ENCODE data around the gene GNAI3.

Gene GNAI3

GRCh38 chr1:109642626-109643025 lies 94.2 kb downstream of the GNAI3 start:
- TF ChIP-seq, protein P1, sequence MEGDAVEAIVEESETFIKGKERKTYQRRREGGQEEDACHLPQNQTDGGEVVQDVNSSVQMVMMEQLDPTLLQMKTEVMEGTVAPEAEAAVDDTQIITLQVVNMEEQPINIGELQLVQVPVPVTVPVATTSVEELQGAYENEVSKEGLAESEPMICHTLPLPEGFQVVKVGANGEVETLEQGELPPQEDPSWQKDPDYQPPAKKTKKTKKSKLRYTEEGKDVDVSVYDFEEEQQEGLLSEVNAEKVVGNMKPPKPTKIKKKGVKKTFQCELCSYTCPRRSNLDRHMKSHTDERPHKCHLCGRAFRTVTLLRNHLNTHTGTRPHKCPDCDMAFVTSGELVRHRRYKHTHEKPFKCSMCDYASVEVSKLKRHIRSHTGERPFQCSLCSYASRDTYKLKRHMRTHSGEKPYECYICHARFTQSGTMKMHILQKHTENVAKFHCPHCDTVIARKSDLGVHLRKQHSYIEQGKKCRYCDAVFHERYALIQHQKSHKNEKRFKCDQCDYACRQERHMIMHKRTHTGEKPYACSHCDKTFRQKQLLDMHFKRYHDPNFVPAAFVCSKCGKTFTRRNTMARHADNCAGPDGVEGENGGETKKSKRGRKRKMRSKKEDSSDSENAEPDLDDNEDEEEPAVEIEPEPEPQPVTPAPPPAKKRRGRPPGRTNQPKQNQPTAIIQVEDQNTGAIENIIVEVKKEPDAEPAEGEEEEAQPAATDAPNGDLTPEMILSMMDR (conservative IDR thresholded peaks at IDR 0.05) = no peak

GRCh38 chr1:109643385-109644230 lies 95.2 kb downstream of the GNAI3 start:
- no peak overlapping the region for H3K27ac ChIP-seq
- TF ChIP-seq, protein P1 (conservative IDR thresholded peaks at IDR 0.05) = peak; percentile 93

More at GRCh38 chr1:109642626-109643025, 94.2 kb downstream of the GNAI3 start:
- H3K27ac ChIP-seq = no peak overlapping the region

GRCh38 chr1:109644670-109645069 lies 96.3 kb downstream of the GNAI3 start:
- TF ChIP-seq, protein P1 (conservative IDR thresholded peaks at IDR 0.05) = no peak
- no peak overlapping the region for H3K27ac ChIP-seq

- TF ChIP-seq, protein P1 (conservative IDR thresholded peaks at IDR 0.05) = peak; percentile 74
- no peak overlapping the region for H3K27ac ChIP-seq
Observed at GRCh38 chr1:109649491-109649914, 101.1 kb downstream of the GNAI3 start.

GRCh38 chr1:109650609-109651008 lies 102.2 kb downstream of the GNAI3 start:
- no peak overlapping the region for H3K27ac ChIP-seq

DNA sequence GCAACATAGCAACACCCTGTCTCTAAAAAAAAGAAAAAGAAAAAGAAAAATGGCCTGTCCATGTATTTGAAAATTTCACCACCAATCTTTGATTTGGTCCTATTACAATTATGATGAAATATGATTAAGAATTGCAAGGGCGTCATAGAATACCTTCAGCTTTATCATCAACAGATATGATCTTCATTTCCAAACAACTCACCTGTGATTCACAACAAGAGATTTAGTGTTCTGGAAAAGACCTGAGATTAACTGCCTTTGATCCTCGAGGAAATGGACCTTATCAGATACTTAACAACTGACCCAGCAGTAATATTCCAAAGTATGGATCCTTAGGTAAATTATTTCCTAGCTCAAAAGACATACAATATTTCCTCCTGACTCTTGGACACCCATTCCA lies 104.0 kb downstream of the GNAI3 start:
- TF ChIP-seq, protein P1 (conservative IDR thresholded peaks at IDR 0.05) = no peak
- no peak overlapping the region for H3K27ac ChIP-seq

More at GRCh38 chr1:109650609-109651008, 102.2 kb downstream of the GNAI3 start:
- TF ChIP-seq, protein P1 (conservative IDR thresholded peaks at IDR 0.05) = no peak

GRCh38 chr1:109653306-109653705 lies 104.9 kb downstream of the GNAI3 start:
- TF ChIP-seq, protein P1 (conservative IDR thresholded peaks at IDR 0.05) = no peak
- H3K27ac ChIP-seq = no peak overlapping the region

All from VCaP (cell line).